HG02759 (cell line): ENCODE measurements around the gene STARD7.

Experiments used
- ATAC-seq: cut with Tn5 transposase; IDR thresholded peaks from one replicate; pipeline ENCODE4 v1.9.1; 2021; ENCODE audit warnings: mild to moderate bottlenecking, moderate library complexity; ENCODE audit not compliant: unreplicated experiment

The STARD7 gene

GRCh38 chr2:96202152-96202854 is 6.3 kb downstream of the STARD7 start:
- ATAC-seq, result no peak

DNA sequence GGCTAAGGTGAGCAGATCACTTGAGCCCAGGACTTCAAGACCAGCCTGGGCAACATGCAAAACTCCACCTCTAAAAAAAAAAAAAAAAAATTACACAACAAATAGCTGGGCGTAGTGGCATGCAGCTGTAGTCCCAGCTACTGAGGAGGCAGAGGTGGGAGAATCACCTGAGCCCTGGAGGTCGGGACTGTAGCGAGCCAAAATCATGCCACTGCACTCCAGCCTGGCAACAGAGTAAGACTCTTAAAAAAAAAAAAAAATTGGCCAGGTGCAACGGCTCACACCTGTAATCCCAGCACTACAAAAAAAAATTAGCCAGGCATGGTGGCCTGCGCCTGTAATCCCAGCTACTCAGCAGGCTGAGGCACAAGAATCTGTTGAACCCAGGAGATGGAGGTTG is 7.3 kb downstream of the STARD7 start:
- ATAC-seq, result no peak

- ATAC-seq, result no peak
Measured at GRCh38 chr2:96198921-96199320, 9.7 kb downstream of the STARD7 start.

DNA sequence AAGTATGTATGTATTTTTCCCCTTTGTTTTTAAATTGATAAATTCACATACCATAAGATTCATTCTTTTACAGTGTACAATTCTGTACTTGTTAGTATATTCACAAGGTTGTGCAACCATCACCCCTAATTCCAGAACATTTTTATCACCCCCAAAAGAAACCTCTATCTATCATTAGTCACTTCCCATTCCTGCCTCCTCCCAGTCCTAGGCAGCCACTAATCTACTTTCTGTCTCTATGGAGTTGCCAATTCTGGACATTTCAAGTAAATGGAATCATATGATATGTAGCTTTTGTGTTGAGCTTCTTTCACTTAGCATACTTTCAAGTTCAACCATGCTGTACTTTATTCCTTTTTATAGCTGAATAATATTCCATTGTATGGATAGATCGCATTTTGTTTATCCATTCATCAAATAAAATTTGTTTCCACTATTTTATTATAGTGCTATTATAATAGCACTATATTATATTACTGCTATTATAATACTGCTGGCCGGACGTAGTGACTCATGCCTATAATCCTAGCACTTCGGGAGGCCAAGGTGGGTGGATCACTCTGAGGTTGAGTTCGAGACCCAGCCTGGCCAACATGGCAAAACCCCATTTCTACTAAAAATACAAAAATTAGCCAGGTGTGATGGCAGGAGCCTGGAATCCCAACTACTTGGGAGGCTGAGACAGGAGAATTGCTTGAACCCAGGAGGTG is 10.9 kb downstream of the STARD7 start:
- ATAC-seq, result no peak

GRCh38 chr2:96195410-96196066 is 13.1 kb downstream of the STARD7 start:
- no peak for ATAC-seq

- no peak for ATAC-seq
Measured at GRCh38 chr2:96191937-96192670, 16.5 kb downstream of the STARD7 start.

- no peak for ATAC-seq
Measured at GRCh38 chr2:96188821-96189526, 19.7 kb downstream of the STARD7 start.

GRCh38 chr2:96186562-96186961 is 22.1 kb downstream of the STARD7 start:
- ATAC-seq, result no peak

- ATAC-seq, result no peak
Measured at GRCh38 chr2:96185516-96185915, 23.1 kb downstream of the STARD7 start.

DNA sequence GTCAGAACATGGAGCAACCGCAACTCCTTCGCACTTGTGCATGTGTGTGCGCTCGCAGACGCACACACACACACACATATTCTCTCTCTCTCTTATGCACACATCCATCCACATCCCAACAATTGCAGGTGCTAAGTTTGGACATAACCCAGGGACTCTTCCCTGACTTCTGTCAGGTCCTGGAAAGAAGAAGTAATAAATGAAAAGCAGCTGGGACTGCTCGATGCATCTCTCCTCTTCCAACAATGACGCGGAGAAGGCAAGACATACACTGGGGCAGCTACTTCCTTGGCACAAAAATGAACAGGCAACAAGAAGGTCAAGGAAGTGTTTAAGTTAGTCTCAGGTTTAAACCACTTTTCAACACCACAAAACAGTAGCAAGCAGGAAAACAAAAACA is 23.6 kb downstream of the STARD7 start:
- ATAC-seq, result no peak

GRCh38 chr2:96184188-96184587 is 24.4 kb downstream of the STARD7 start:
- ATAC-seq, result no peak

DNA sequence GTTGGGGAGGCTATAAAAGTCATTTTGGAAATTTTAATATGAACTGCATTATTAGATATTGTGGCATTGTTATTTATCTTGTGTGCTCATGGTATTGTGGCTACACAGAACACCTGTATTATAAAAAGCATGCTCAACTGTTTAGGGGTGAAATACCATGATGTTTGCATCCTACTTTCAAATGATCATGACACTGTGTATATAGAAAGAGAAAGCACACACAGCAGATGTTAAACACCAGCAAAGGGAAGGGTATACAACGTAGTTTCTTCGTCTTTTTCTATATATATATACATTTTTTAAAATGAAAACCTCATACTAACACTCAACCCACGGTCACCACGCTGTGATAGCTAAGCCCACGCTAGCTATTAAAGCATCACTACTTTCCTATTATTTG is 27.1 kb downstream of the STARD7 start:
- no peak for ATAC-seq

- ATAC-seq, result no peak
Measured at GRCh38 chr2:96180521-96180920, 28.1 kb downstream of the STARD7 start.

DNA sequence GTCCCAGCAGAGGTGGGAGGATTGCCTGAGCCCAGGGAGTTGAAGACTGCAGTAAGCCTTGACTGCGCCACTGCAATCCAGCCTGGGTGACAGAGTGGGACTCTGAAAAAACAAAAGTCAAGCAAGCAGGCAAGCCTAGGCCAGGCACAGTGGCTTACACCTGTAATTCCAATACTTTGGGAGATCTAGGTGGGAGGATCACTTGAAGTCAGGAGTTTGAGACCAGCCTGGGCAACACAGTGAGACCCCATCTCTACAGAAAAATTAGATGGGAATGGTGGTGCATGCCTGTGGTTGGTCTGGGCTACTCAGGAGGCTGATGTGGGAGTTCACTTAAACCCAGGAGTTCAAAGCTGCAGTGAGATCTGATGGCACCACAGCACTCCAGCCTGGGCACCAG is 28.6 kb downstream of the STARD7 start:
- ATAC-seq, result no peak

DNA sequence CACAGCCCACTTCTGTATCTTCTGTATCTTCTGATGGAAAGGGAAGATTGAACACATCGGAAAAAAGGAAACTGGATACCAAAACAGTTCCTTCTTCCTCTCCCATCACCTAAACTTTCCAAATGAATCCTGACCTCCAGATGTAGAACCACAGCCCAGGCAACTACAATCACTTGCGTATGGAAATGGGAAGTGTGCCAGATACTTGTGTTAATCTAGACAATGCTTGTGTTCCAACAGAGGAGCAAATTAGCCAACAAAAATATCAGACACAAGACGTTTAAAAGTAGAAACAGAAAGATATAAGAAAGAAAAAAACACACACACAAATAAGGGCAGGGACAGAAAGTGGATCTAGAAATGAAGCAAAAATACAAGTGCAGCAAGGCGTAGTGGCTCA is 32.0 kb downstream of the STARD7 start:
- no peak for ATAC-seq

DNA sequence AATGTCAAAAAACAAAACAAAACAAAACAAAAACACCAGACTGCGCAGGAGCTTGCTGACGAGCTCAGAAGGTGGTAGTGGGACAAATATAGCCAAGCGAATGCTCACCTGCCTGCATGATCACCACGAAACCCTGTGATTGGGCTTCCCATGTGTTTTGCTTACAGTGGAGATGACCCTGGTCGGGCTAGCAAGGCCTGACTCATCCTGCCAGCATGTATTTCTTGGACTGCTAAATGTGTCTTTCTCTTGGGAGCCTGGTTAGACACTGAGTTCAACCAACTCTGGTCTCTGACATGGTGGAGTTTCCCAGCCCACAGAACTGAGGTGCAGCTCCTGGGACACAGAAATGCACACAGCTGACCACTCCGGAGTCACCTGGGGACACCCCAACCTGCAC is 32.7 kb downstream of the STARD7 start:
- no peak for ATAC-seq

- ATAC-seq, result peak; percentile 87
Measured at GRCh38 chr2:96174251-96175144, 34.1 kb downstream of the STARD7 start.

- ATAC-seq, result no peak
Measured at GRCh38 chr2:96171831-96172230, 36.8 kb downstream of the STARD7 start.

GRCh38 chr2:96170626-96171025 is 38.0 kb downstream of the STARD7 start:
- ATAC-seq, result no peak
